ENCODE data around the gene ADCYAP1.
"Not testable (repeated sequence)": the region's sequence is repeated elsewhere in the genome, so short reads cannot be mapped to it uniquely, and the experiment has no call there.

Gene ADCYAP1

GRCh38 chr18:904218-905090, at the start of gene ADCYAP1:
Gene ADCYAP1, plus strand, starts transcription at chr18:904871. Its CDS starts 516 bp downstream, at chr18:905387.
- no peak for DNase-seq

GRCh38 chr18:857986-858385, 46.7 kb upstream of the ADCYAP1 start:
- no peak for DNase-seq

GRCh38 chr18:864872-865273, 39.8 kb upstream of the ADCYAP1 start:
- DNase-seq: no peak

- DNase-seq: no peak
These were observed 37.4 kb upstream of the ADCYAP1 start for GRCh38 chr18:867257-867656.

GRCh38 chr18:873426-873825, 31.2 kb upstream of the ADCYAP1 start:
- not testable (repeated sequence) for DNase-seq

GRCh38 chr18:875912-876311, 28.8 kb upstream of the ADCYAP1 start:
- no peak for DNase-seq

- DNase-seq: no peak
These were observed 27.4 kb upstream of the ADCYAP1 start for GRCh38 chr18:877238-877637.

- no peak for DNase-seq
These were observed 18.6 kb upstream of the ADCYAP1 start for GRCh38 chr18:886076-886475.

- no peak for DNase-seq
These were observed 17.0 kb upstream of the ADCYAP1 start for GRCh38 chr18:887716-888115.

- DNase-seq: no peak
These were observed 12.4 kb upstream of the ADCYAP1 start for GRCh38 chr18:892316-892715.

GRCh38 chr18:896315-896714, 8.4 kb upstream of the ADCYAP1 start:
- DNase-seq: no peak

- DNase-seq: no peak
These were observed 2.9 kb upstream of the ADCYAP1 start for GRCh38 chr18:901761-902160.

- no peak for DNase-seq
These were observed 2.4 kb upstream of the ADCYAP1 start for GRCh38 chr18:902229-902628.

- no peak for DNase-seq
These were observed 970 bp upstream of the ADCYAP1 start for GRCh38 chr18:903701-904100.

GRCh38 chr18:905307-905947, 756 bp downstream of the ADCYAP1 start:
- no peak for DNase-seq

- DNase-seq: no peak
These were observed 1.3 kb downstream of the ADCYAP1 start for GRCh38 chr18:905948-906415.

- DNase-seq: peak; percentile 60
These were observed 1.9 kb downstream of the ADCYAP1 start for GRCh38 chr18:906416-907114.

GRCh38 chr18:907115-907884, 2.6 kb downstream of the ADCYAP1 start:
- DNase-seq: no peak

- DNase-seq: no peak
These were observed 3.5 kb downstream of the ADCYAP1 start for GRCh38 chr18:907885-908757.

- no peak for DNase-seq
These were observed 4.4 kb downstream of the ADCYAP1 start for GRCh38 chr18:908758-909724.

- DNase-seq: no peak
These were observed 5.6 kb downstream of the ADCYAP1 start for GRCh38 chr18:910247-910646.
